ENCODE data around the gene AGTPBP1. TPM values are rescaled to one million over a fixed set of nuclear protein-coding genes. Genes with fewer than 3 reads are reported as not detected.
"Not testable (repeated sequence)": the region's sequence is repeated elsewhere in the genome, so short reads cannot be mapped to it uniquely, and the experiment has no call there.

The AGTPBP1 gene
- total RNA-seq, 2 experiments from 2014 or later: 43.9 to 46.4 TPM

DNA sequence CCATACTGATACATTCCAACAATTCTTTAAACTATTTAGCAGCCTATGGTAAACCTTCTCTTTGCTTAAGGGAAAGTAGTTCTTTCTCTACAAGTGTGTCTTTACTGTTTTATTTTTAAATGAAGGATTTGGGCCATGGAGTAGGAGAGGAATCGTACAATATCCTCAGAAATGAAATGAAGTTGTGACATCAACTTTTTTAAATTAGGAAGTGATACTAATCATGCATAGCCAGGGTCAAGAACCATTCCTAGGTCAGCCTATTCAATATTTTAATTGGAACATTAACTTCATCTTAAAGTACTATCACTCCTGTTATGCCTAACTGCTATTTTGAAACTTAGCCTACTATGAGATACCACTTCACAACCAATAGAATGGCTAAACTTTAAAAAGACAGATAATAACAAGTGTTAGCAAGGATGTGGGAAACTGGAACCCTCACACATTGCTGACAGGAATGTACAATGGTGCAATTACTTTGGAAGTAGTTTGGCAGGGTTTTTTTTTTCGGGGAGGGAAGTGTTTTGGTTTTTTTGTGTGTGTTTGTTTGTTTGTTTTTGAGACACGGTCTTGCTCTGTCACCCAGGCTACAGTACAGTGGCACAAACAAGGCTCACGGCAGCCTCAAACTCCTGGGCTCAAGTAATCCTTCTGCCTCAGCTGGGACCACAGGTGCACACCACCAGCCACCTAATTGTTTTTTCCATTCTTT is 10.7 kb downstream of the AGTPBP1 start:
- intact Hi-C loops (cut with micrococcal nuclease): no loop called here
- Mint-ChIP-seq H3K27ac (no peak overlapping the region), H3K4me3 (no peak overlapping the region), H3K27me3 (no peaks in the 10 kb centered on the region), H3K36me3 (ENCODE audit: low read depth) (peaks cover 13% of the 10 kb centered on the region), H3K4me1 (ENCODE audit: low read depth) (peaks cover 73% of the 10 kb centered on the region), H3K9me3 (peaks cover 6% of the 10 kb centered on the region)
- TF ChIP-seq, protein P1, sequence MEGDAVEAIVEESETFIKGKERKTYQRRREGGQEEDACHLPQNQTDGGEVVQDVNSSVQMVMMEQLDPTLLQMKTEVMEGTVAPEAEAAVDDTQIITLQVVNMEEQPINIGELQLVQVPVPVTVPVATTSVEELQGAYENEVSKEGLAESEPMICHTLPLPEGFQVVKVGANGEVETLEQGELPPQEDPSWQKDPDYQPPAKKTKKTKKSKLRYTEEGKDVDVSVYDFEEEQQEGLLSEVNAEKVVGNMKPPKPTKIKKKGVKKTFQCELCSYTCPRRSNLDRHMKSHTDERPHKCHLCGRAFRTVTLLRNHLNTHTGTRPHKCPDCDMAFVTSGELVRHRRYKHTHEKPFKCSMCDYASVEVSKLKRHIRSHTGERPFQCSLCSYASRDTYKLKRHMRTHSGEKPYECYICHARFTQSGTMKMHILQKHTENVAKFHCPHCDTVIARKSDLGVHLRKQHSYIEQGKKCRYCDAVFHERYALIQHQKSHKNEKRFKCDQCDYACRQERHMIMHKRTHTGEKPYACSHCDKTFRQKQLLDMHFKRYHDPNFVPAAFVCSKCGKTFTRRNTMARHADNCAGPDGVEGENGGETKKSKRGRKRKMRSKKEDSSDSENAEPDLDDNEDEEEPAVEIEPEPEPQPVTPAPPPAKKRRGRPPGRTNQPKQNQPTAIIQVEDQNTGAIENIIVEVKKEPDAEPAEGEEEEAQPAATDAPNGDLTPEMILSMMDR (IDR thresholded peaks at IDR 0.05): no peak
- ChIA-PET POLR2A (interaction anchor here (1.2 kb wide), 1 partner anchor 8 kb away, joined by 3 read pairs; no protein-coding TSS in a partner anchor), CTCF (no interaction called here)
- ATAC-seq (no peak), DNase-seq (no peak)

DNA sequence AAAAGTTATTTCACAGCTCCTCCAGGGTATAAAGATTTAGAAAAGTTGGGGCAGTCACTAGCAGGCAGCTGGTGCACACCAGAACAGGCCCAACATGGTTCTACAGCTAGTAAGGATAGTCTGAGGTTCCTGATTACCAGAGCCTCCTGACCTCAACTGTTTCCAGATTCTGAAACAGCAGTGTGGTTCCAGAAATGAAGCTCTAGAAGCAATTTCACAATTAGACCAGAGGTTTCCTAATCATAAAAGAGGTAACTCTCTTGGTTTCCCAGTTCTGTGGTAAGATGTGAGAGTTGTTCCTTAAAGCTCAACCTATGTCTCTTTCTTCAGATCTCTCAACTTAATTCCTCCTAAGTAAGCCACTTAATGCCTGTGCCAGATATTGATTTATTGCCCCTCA is 11.9 kb downstream of the AGTPBP1 start:
- peaks cover 6% of the 10 kb centered on the region for H3K9me3 Mint-ChIP-seq
- no peak for DNase-seq
- no peak overlapping the region for H3K27ac Mint-ChIP-seq
- no peak for ATAC-seq
- ChIA-PET POLR2A (interaction anchor here (1.0 to 1.5 kb wide), 3 partner anchors 9 to 14 kb away, joined by 3 to 4 read pairs (median 3); partner anchors contain the start of gene AGTPBP1), CTCF (interaction anchor here (1.1 to 1.2 kb wide), 2 partner anchors 14 to 32 kb away, joined by 3 to 8 read pairs; no protein-coding TSS in a partner anchor)
- H3K4me1 Mint-ChIP-seq (ENCODE audit: low read depth): peaks cover 72% of the 10 kb centered on the region
- no peak overlapping the region for H3K4me3 Mint-ChIP-seq
- TF ChIP-seq, protein P1 (IDR thresholded peaks at IDR 0.05): no peak
- H3K36me3 Mint-ChIP-seq (ENCODE audit: low read depth): peaks cover 15% of the 10 kb centered on the region
- no peaks in the 10 kb centered on the region for H3K27me3 Mint-ChIP-seq
- intact Hi-C loops (cut with micrococcal nuclease): no loop called here

DNA sequence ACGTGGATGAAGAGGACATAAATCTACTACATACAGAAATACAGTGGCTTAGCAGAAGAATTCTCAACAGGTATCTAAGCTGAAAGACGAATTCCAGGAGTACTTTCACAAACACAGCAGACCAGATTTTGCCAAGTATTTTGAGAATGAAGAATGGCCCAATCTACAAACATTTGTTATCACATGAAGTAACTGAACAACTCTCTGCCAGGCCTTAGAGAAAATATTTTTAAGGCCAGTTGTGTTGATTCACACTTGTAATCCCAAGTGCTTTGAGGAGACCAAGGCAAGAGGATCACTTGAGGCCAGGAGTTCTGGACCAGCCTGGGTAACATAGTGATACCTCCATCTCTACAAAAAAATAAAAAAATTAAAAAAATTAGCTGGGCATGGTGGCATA is 14.3 kb downstream of the AGTPBP1 start:
- TF ChIP-seq, protein P1 (IDR thresholded peaks at IDR 0.05): no peak
- POLR2A ChIA-PET: interaction anchor here (1.0 to 1.9 kb wide), 3 partner anchors 11 to 15 kb away, joined by 3 to 4 read pairs (median 3); partner anchors contain the start of gene AGTPBP1
- Mint-ChIP-seq H3K4me3 (no peak overlapping the region), H3K36me3 (ENCODE audit: low read depth) (peaks cover 12% of the 10 kb centered on the region), H3K4me1 (ENCODE audit: low read depth) (peaks cover 71% of the 10 kb centered on the region), H3K27me3 (no peaks in the 10 kb centered on the region), H3K27ac (no peak overlapping the region), H3K9me3 (no peaks in the 10 kb centered on the region)
- DNase-seq (no peak), ATAC-seq (no peak)
- intact Hi-C loops (cut with micrococcal nuclease): no loop called here
- CTCF ChIA-PET: no interaction called here

DNA sequence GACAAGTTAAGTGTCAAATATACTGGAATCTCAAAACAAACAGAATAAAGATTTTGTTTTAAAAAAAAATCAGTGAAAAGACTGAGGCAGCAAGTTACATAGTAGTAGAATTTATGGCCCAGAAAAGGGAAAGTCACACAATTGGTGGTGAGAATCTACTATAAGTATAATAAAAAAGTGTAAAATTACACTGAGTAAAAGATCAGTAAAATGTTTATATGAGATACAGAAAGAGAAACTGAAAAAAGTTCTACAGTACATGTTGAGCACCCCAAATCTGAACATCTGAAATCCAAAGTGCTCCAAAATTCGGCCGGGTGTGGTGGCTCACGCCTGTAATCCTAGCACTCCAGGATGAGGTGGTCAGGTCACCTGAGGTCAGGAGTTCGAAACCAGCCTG is 15.0 kb downstream of the AGTPBP1 start:
- peaks cover 17% of the 10 kb centered on the region for H3K36me3 Mint-ChIP-seq (ENCODE audit: low read depth)
- DNase-seq: no peak
- no peak overlapping the region for H3K27ac Mint-ChIP-seq
- ATAC-seq: no peak
- H3K4me3 Mint-ChIP-seq: no peak overlapping the region
- H3K9me3 Mint-ChIP-seq: no peaks in the 10 kb centered on the region
- intact Hi-C loops (cut with micrococcal nuclease): no loop called here
- TF ChIP-seq, protein P1 (IDR thresholded peaks at IDR 0.05): no peak
- CTCF ChIA-PET: interaction anchor here (1.1 kb wide), 1 partner anchor 11 kb away, joined by 3 read pairs; no protein-coding TSS in a partner anchor
- peaks cover 73% of the 10 kb centered on the region for H3K4me1 Mint-ChIP-seq (ENCODE audit: low read depth)
- H3K27me3 Mint-ChIP-seq: no peaks in the 10 kb centered on the region
- POLR2A ChIA-PET: interaction anchor here (1.0 to 1.9 kb wide), 2 partner anchors 10 to 15 kb away, joined by 3 to 4 read pairs; partner anchors contain the start of gene AGTPBP1

DNA sequence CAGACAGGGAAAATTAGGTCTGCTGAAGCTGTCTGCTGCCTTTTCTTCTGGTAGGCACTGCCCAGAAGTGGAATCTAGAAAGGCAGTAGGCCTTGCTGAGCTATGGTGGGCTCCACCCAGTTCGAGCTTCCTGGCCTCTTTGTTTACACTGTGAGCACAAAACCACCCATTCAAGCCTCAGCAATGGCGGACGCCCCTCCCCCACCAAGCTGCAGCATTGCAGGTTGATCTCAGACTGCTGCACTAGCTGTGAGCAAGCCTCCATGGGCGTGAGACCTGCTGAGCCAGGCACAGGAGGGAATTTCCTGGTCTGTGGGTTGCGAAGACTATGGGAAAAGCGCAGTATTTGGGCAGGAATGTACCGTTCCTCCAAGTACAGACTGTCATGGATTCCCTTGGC is 18.5 kb downstream of the AGTPBP1 start:
- no peak overlapping the region for H3K4me3 Mint-ChIP-seq
- H3K4me1 Mint-ChIP-seq (ENCODE audit: low read depth): peaks cover 52% of the 10 kb centered on the region
- ATAC-seq (peak; percentile 45), DNase-seq (peak; percentile 60)
- TF ChIP-seq, protein P1 (IDR thresholded peaks at IDR 0.05): no peak
- no peaks in the 10 kb centered on the region for H3K27me3 Mint-ChIP-seq
- intact Hi-C loops (cut with micrococcal nuclease): no loop called here
- CTCF ChIA-PET: interaction anchor here (3.3 kb wide), 1 partner anchor 25 kb away, joined by 8 read pairs; no protein-coding TSS in a partner anchor
- peak overlapping the region; percentile 60 for H3K27ac Mint-ChIP-seq
- H3K9me3 Mint-ChIP-seq: peaks cover 13% of the 10 kb centered on the region
- POLR2A ChIA-PET: interaction anchor here (0.9 to 1.1 kb wide), 3 partner anchors 9 to 18 kb away, joined by 3 to 4 read pairs (median 3); no protein-coding TSS in a partner anchor
- peaks cover 27% of the 10 kb centered on the region for H3K36me3 Mint-ChIP-seq (ENCODE audit: low read depth)

DNA sequence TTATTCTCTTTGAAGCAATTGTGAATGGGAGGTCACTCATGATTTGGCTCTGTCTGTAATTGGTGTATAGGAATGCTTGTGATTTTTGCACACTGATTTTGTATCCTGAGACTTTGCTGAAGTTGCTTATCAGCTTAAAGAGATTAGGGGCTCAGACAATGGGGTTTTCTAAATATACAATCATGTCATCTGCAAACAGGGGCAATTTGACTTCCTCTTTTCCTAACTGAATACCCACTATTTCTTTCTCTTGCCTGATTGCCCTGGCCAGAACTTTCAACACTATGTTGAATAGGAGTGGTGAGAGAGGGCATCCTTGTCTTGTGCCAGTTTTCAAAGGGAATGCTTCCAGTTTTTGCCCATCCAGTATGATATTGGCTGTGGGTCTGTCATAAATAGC is 22.3 kb downstream of the AGTPBP1 start:
- intact Hi-C loops (cut with micrococcal nuclease); H3K27ac Mint-ChIP-seq; H3K4me3 Mint-ChIP-seq; DNase-seq; ATAC-seq; H3K27me3 Mint-ChIP-seq; POLR2A ChIA-PET: not testable (repeated sequence)
- Mint-ChIP-seq H3K4me1 (ENCODE audit: low read depth) (peaks cover 58% of the 10 kb centered on the region), H3K36me3 (ENCODE audit: low read depth) (peaks cover 30% of the 10 kb centered on the region), H3K9me3 (peaks cover 13% of the 10 kb centered on the region)
- CTCF ChIA-PET: interaction anchor here (1.1 kb wide), 1 partner anchor 21 kb away, joined by 3 read pairs; no protein-coding TSS in a partner anchor

DNA sequence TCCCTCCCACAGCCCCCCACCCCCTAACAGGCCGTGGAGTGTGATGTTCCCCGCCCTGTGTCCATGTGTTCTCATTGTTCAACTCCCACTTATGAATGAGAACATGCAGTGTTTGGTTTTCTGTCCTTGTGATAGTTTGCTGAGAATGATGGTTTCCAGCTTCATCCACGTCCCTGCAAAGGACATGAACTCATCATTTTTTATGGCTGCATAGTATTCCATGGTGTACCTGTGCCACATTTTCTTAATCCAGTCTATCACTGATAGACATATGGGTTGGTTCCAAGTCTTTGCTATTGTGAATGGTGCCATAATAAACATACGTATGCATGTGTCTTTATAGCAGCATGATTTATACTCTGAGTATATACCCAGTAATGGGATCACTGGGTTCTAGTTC is 23.9 kb downstream of the AGTPBP1 start:
- Mint-ChIP-seq H3K9me3 (peaks cover 13% of the 10 kb centered on the region), H3K36me3 (ENCODE audit: low read depth) (peaks cover 26% of the 10 kb centered on the region), H3K4me1 (ENCODE audit: low read depth) (peaks cover 47% of the 10 kb centered on the region)
- intact Hi-C loops (cut with micrococcal nuclease); CTCF ChIA-PET; H3K27ac Mint-ChIP-seq; DNase-seq; ATAC-seq; H3K4me3 Mint-ChIP-seq; H3K27me3 Mint-ChIP-seq; POLR2A ChIA-PET: not testable (repeated sequence)

All from activated CD8-positive, alpha-beta T cell treated with anti-CD3 and anti-CD28 coated beads for 36 hours (primary cell).